CD4-positive, alpha-beta T cell (primary cell): ENCODE results near the gene LBR. TPM values are rescaled to one million over a fixed set of nuclear protein-coding genes. Genes with fewer than 3 reads are reported as not detected.

Source experiments
- ATAC-seq: fragments of 200-7000 bp; cut with Tn5 transposase; one replicate; pipeline ENCODE4 v1.10.0; 2022; ENCODE audit warnings: mild to moderate bottlenecking; ENCODE audit not compliant: poor library complexity
- CTCF ChIA-PET: fragments of 350-600 bp; sonication (Branson Sonifier 250); formaldehyde crosslinking; loops from one replicate; lab custom pipeline; 2021; ENCODE audit warnings: antibody characterized with exemption, inconsistent platforms; lab: Charles Lee
- POLR2A ChIA-PET: fragments of 350-600 bp; sonication (Branson Sonifier 250); formaldehyde crosslinking; loops from one replicate; lab custom pipeline; 2021; ENCODE audit warnings: antibody characterized with exemption, inconsistent platforms; lab: Charles Lee
- DNase-seq, 14 experiments: peaks; one replicate each; pipeline ENCODE4 v3.0.0-alpha.2; 2013 to 2020; ENCODE audit warnings: mixed read lengths in 2 of 14
- H3K27ac ChIP-seq, 2 donors: one replicate each; pipeline versions ENCODE4 v1.5.1 to v1.7.0; 2013; ENCODE audit warnings: low read length in 2 of 2, low read depth in 1 of 2, mild to moderate bottlenecking in 1 of 2
- H3K27me3 ChIP-seq, 2 experiments: 1 replicate in 1 of 2; 2 replicates in 1 of 2; pipeline versions ENCODE4 v1.6.1 to v1.7.0; 2013; ENCODE audit warnings: low read length in 2 of 2, control low read depth in 1 of 2, mild to moderate bottlenecking in 1 of 2, moderate library complexity in 1 of 2; ENCODE audit not compliant: insufficient read depth in 2 of 2, control insufficient read depth in 1 of 2
- H3K36me3 ChIP-seq: one replicate; pipeline ENCODE4 v1.6.1; 2013; ENCODE audit warnings: low read length, control low read depth; ENCODE audit not compliant: insufficient read depth
- H3K4me1 ChIP-seq: one replicate; pipeline ENCODE4 v1.6.1; 2013; ENCODE audit warnings: low read length, control low read depth; ENCODE audit not compliant: insufficient read depth
- H3K4me3 ChIP-seq: one replicate; pipeline ENCODE4 v1.5.1; 2013; ENCODE audit warnings: mild to moderate bottlenecking, low read length, moderate library complexity
- H3K9me3 ChIP-seq, 2 experiments: 1 replicate in 1 of 2; 2 replicates in 1 of 2; pipeline versions ENCODE4 v1.6.1 to v1.7.0; 2013; ENCODE audit warnings: low read length in 2 of 2, mild to moderate bottlenecking in 2 of 2, control low read depth in 1 of 2, moderate library complexity in 1 of 2; ENCODE audit not compliant: control insufficient read depth in 1 of 2, insufficient read depth in 1 of 2
- H3K27ac Mint-ChIP-seq: one replicate; pipeline ENCODE4 v1.8.0; 2020; ENCODE audit warnings: mixed read lengths
- H3K27me3 Mint-ChIP-seq: one replicate; pipeline ENCODE4 v1.8.0; 2021; ENCODE audit warnings: mixed read lengths
- H3K36me3 Mint-ChIP-seq: one replicate; pipeline ENCODE4 v1.8.0; 2021; ENCODE audit warnings: low read depth, mixed read lengths
- H3K4me1 Mint-ChIP-seq: one replicate; pipeline ENCODE4 v1.8.0; 2021; ENCODE audit warnings: low read depth, mixed read lengths
- H3K4me3 Mint-ChIP-seq: one replicate; pipeline ENCODE4 v1.8.0; 2020; ENCODE audit warnings: mild to moderate bottlenecking, mixed read lengths
- H3K9me3 Mint-ChIP-seq: one replicate; pipeline ENCODE4 v1.8.0; 2020; ENCODE audit warnings: mixed read lengths
- intact Hi-C, 2 experiments: fragments of 100-400 bp; cut with DNase I in 1 of 2; cut with micrococcal nuclease in 1 of 2; formaldehyde crosslinking; loops; one replicate each; pipeline versions ENCODE4 v1.15.1 to v1.9.0; 2023 to 2025; cut with DNase I, micrococcal nuclease
- total RNA-seq, 174 experiments: library from RNA in 2 of 174; stranded (reverse) in 2 of 174; gene quantifications; one replicate each; pipeline ENCODE4 v1.2.3 and lab custom pipeline; 2021 to 2026
- TF ChIP-seq, protein P1 (sequence below): fragments of 200-600 bp; IDR thresholded peaks from one replicate; pipeline ENCODE4 v1.8.0; 2022; ENCODE audit warnings: antibody characterized with exemption, mild to moderate bottlenecking

LBR gene
- total RNA-seq, 2 experiments from 2014 or later: 118 to 129 TPM

DNA sequence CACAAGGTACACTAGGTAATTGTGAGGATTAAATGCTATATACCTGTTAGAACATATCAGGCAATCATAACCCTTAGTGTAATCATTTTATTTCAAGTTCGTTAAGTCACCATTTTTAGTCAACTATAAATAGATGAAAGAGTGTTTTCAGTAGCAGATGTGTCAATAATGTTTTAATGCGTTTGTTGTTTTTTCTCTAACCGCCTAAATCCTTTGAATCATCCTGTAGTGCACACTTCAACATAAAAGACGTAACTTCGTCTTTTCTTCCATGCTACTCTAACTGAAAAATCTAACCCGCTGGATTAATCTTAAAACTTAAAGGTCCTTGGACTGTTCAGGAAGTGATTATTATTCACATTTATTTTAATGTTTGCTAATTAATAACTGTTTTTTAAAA lies 7.2 kb upstream of the LBR start:
- no peak for DNase-seq
- ChIA-PET CTCF (no interaction called here), POLR2A (no interaction called here)
- ATAC-seq: no peak
- intact Hi-C loops: no loop called here
- Histone ChIP-seq H3K4me3 (no peak overlapping the region), H3K27ac (no peak overlapping the region), H3K36me3 (no peaks in the 10 kb centered on the region), H3K9me3 (no peaks in the 10 kb centered on the region), H3K27me3 (no peaks in the 10 kb centered on the region), H3K4me1 (no peaks in the 10 kb centered on the region)
- no peaks in the 10 kb centered on the region for H3K36me3 Mint-ChIP-seq
- TF ChIP-seq, protein P1, sequence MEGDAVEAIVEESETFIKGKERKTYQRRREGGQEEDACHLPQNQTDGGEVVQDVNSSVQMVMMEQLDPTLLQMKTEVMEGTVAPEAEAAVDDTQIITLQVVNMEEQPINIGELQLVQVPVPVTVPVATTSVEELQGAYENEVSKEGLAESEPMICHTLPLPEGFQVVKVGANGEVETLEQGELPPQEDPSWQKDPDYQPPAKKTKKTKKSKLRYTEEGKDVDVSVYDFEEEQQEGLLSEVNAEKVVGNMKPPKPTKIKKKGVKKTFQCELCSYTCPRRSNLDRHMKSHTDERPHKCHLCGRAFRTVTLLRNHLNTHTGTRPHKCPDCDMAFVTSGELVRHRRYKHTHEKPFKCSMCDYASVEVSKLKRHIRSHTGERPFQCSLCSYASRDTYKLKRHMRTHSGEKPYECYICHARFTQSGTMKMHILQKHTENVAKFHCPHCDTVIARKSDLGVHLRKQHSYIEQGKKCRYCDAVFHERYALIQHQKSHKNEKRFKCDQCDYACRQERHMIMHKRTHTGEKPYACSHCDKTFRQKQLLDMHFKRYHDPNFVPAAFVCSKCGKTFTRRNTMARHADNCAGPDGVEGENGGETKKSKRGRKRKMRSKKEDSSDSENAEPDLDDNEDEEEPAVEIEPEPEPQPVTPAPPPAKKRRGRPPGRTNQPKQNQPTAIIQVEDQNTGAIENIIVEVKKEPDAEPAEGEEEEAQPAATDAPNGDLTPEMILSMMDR: no peak
- H3K27ac Mint-ChIP-seq: no peak overlapping the region
- H3K9me3 Mint-ChIP-seq: no peaks in the 10 kb centered on the region
- H3K4me3 Mint-ChIP-seq: no peak overlapping the region
- H3K4me1 Mint-ChIP-seq: no peaks in the 10 kb centered on the region
- H3K27me3 Mint-ChIP-seq: no peaks in the 10 kb centered on the region

DNA sequence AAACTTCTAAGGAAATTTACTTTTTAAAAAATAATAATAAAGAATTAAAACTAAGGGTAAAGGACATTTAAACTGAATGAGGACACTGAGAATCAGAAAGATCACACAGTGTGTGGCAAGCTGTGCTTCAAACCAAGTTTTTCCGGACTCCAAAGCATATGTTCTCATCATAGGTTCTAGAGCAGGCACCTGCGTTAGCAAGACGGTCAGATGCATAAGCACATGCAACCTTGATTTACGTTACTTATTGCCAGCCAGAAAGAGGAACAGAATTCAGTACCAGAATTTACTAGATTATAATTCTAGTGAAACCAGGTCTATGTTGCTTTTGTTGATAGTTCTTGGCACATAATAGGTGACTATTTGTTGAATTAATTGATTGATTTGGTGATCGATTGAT lies 6.2 kb upstream of the LBR start:
- Histone ChIP-seq H3K27me3 (no peaks in the 10 kb centered on the region), H3K36me3 (no peaks in the 10 kb centered on the region), H3K4me3 (no peak overlapping the region), H3K4me1 (peaks cover 1% of the 10 kb centered on the region), H3K27ac (no peak overlapping the region), H3K9me3 (no peaks in the 10 kb centered on the region)
- intact Hi-C loops: no loop called here
- peaks cover 3% of the 10 kb centered on the region for H3K4me1 Mint-ChIP-seq
- ChIA-PET POLR2A (interaction anchor here (1.2 to 1.3 kb wide), 2 partner anchors 7 to 566 kb away, joined by 3 read pairs; no protein-coding TSS in a partner anchor), CTCF (no interaction called here)
- TF ChIP-seq, protein P1: no peak
- no peak overlapping the region for H3K4me3 Mint-ChIP-seq
- no peaks in the 10 kb centered on the region for H3K9me3 Mint-ChIP-seq
- no peaks in the 10 kb centered on the region for H3K36me3 Mint-ChIP-seq
- no peaks in the 10 kb centered on the region for H3K27me3 Mint-ChIP-seq
- DNase-seq: no peak
- ATAC-seq: no peak
- H3K27ac Mint-ChIP-seq: no peak overlapping the region

DNA sequence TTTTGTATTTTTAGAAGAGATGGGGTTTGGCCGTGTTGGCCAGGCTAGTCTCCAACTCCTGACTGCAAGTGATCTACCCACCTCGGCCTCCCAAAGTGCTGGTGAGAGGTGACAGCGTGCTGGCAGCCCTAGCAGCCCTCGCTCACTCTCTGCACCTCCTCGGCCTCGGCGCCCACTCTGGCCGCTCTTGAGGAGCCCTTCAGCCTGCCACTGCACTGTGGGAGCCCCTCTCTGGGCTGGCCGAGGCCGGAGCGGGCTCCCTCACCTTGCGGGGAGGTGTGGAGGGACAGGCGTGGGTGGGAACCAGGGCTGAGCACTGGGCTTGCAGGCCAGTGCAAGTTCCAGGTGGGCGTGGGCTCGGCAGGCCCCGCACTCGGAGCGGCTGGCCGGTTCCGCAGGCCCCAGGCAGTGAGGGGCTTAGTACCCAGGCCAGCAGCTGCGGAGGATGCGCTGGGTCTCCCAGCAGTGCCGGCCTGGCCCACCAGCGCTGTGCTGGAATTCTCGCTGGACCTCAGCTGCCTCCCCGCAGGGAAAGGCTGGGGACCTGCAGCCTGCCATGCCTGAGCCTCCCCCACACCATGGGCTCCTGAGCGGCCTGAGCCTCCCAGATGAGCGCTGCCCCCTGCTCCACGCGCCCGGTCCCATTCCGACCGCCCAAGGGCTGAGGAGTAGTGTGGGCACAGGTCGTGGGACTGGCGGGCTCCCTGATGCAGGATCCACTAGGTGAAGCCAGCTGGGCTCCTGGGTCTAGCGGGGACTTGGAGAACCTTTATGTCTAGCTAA lies 3.4 kb upstream of the LBR start:
- no peak for DNase-seq
- no peak overlapping the region for H3K27ac Mint-ChIP-seq
- H3K4me1 Mint-ChIP-seq: peaks cover 17% of the 10 kb centered on the region
- H3K9me3 ChIP-seq: no peaks in the 10 kb centered on the region
- H3K27me3 ChIP-seq: no peaks in the 10 kb centered on the region
- intact Hi-C loops: no loop called here
- H3K4me3 Mint-ChIP-seq: no peak overlapping the region
- H3K36me3 ChIP-seq: no peaks in the 10 kb centered on the region
- no peaks in the 10 kb centered on the region for H3K27me3 Mint-ChIP-seq
- no peaks in the 10 kb centered on the region for H3K9me3 Mint-ChIP-seq
- CTCF ChIA-PET: interaction anchor here (1.0 kb wide), 1 partner anchor 43 kb away, joined by 3 read pairs; no protein-coding TSS in a partner anchor
- H3K4me3 ChIP-seq: no peak overlapping the region
- peaks cover 12% of the 10 kb centered on the region for H3K4me1 ChIP-seq
- TF ChIP-seq, protein P1: no peak
- peaks cover 20% of the 10 kb centered on the region for H3K36me3 Mint-ChIP-seq
- no peak overlapping the region for H3K27ac ChIP-seq
- no peak for ATAC-seq
- POLR2A ChIA-PET: interaction anchor here (8.1 kb wide), 1 partner anchor 13 kb away, joined by 280 read pairs; no protein-coding TSS in a partner anchor
